HFF-Myc (cell line): ENCODE measurements around the gene TMEM54.

ENCODE experiments used
- DNase-seq: peaks from one replicate; pipeline ENCODE4 v3.0.0-alpha.2; 2011; ENCODE audit warnings: low read depth; ENCODE audit errors: extremely low read depth
- H3K4me3 ChIP-seq: replicated peaks from 2 replicates; pipeline ENCODE4 v1.5.1; 2011; ENCODE audit warnings: low read depth, mild to moderate bottlenecking, control low read depth, low read length
- TF ChIP-seq, protein P1 (sequence below): IDR thresholded peaks from 2 replicates; pipeline ENCODE4 v1.5.1; 2012; ENCODE audit warnings: mild to moderate bottlenecking, low read depth, low read length, control low read depth; ENCODE audit errors: missing control alignments

TMEM54 gene

DNA sequence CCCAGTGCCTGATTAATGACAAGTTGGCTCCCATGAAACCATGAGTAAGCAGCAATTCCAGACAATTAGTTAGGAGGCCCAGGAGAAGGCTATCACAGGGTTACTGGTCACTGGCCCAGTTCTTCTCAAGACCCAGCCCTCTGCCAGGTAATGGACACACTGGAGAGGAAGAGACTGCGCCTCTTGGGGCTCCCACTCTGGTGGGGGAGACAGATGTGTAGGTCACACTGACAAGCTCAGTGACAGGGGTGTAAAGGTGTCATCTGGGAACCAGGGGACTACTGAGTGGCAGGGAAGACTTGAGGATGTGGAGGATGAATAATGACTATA lies 10.0 kb downstream of the TMEM54 start:
- no peak overlapping the region for H3K4me3 ChIP-seq
- TF ChIP-seq, protein P1, sequence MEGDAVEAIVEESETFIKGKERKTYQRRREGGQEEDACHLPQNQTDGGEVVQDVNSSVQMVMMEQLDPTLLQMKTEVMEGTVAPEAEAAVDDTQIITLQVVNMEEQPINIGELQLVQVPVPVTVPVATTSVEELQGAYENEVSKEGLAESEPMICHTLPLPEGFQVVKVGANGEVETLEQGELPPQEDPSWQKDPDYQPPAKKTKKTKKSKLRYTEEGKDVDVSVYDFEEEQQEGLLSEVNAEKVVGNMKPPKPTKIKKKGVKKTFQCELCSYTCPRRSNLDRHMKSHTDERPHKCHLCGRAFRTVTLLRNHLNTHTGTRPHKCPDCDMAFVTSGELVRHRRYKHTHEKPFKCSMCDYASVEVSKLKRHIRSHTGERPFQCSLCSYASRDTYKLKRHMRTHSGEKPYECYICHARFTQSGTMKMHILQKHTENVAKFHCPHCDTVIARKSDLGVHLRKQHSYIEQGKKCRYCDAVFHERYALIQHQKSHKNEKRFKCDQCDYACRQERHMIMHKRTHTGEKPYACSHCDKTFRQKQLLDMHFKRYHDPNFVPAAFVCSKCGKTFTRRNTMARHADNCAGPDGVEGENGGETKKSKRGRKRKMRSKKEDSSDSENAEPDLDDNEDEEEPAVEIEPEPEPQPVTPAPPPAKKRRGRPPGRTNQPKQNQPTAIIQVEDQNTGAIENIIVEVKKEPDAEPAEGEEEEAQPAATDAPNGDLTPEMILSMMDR, result no peak
- no peak for DNase-seq

DNA sequence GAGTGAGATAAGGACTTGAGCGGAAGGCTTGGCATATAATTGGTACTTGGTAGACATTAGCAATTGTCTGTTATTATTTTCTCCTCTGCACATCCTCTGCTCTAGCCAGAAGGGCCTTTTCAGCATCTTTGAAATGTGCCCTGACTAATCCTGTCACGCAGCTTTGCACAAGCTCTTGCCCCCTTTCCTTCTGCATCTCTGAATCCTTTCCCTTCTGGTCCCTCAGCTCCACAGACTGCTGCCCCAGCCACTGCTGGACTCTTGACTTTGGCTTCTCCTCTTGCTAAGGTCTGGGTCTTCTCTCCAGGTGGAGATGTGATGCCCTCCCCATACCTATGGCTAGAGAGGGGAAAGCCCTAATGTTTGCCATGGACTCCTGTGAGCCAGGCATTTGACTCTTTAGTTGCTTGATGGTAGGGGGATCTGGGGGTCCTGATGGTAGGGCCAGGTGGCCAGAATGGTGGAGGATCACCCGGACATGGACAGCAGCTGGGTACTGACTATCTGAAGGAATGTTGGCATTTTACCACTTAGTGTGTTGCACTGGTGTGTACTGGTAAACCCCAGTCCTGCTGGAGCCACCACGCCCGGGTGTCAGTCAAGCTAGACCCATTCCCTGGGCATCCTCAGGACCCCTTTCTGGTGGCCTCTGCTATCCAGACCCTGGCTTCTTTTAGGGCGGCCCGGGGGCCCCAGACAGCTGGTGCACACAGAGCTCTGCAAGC lies 10.5 kb downstream of the TMEM54 start:
- DNase-seq, result no peak
- TF ChIP-seq, protein P1, result no peak
- H3K4me3 ChIP-seq, result no peak overlapping the region

DNA sequence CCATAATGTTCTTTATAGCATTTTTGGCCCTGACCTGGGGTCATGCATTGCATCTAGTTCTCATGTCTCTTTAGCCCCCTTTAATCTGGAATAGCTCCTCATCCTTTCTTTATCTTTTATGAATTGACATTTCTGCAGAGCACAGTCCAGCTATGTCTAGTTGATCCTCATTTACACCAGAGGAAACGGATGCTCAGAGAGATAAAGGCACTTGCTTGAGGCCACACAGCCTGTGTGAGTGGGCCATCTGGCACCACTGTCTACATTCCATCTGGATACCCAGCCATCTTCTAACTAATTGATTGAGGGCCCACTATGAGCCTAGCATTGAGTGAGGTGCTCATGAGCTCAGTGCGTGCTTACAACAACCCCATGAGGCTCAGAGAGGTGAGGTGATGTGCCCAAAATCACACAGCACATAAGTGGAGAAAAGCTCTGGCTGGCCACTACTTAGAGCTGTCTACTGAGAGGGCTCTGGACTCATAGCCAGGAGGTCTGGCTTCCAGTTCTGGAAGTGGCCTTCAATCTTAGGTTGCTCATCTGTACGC lies 11.4 kb downstream of the TMEM54 start:
- TF ChIP-seq, protein P1, result no peak
- DNase-seq, result no peak

DNA sequence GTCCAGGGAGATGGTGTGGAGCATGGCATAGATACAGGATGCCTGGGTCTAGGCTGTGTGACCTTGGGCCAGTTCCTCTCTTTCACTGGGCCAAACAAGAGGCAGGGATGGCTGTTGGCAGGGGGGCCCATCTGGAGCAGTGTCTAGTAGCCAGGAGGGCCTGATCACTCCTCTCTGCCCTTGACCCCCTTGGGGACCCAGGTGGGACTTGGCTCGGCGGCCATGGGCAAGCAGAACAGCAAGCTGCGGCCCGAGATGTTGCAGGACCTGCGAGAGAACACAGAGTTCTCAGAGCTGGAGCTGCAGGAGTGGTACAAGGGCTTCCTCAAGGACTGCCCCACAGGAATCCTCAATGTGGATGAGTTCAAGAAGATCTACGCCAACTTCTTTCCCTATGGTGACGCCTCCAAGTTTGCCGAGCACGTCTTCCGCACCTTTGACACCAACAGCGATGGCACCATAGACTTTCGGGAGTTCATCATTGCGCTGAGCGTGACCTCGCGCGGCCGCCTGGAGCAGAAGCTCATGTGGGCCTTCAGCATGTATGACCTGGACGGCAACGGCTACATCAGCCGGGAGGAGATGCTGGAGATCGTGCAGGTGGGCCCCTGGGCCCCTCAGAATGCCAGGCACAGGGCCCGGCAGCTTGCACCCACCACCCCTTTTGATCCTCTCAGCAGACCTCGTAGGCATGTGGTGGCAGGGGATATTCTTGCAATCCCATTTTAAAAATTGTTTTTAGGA lies 12.3 kb downstream of the TMEM54 start:
- no peak for DNase-seq
- TF ChIP-seq, protein P1, result no peak
- no peak overlapping the region for H3K4me3 ChIP-seq

More for the DNA sequence above, 11.4 kb downstream of the TMEM54 start:
- no peak overlapping the region for H3K4me3 ChIP-seq

DNA sequence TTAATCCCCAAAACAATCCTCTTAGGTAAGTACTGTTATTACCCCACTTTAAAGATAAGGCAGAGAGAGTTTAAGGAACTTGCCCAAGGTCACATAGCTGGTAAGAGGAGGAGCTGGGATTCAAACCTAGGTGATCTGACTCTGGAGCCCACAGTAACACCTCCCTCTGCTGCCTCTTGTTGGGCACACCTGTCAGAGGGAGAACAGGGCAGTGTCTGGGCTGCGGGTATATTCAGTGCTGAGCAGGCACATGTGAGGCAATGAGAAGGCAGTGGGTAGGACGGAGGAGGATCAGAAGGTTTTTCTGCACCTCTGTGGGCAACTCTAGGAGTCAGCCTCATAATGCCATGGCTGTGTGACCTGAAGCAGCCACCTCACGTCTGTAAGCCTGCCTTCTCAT lies 13.1 kb downstream of the TMEM54 start:
- DNase-seq, result no peak
- TF ChIP-seq, protein P1, result no peak
- no peak overlapping the region for H3K4me3 ChIP-seq

DNA sequence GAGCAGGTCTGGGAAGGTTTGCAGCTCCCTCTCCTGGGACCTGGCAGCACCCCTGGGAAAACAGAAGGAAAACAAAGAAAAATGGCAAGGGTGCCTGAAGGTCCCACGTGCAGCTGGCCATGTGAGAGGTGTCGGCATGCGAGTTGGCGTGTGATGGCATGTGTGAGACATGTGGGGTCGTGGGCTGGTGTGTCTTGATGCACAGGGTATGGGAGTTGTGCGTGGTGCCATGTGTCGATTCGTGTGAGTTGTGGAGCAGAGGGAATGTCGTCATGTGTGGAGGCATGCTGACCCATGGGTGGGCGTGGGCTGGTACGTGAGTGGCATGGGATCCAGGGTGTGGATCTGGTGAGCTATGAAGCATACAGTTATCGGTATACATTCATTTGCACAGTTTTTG lies 13.6 kb downstream of the TMEM54 start:
- TF ChIP-seq, protein P1, result no peak

More for the DNA sequence above, 13.6 kb downstream of the TMEM54 start:
- H3K4me3 ChIP-seq, result no peak overlapping the region
- no peak for DNase-seq
